ENCODE results near the gene OTUD7B. TPM values are rescaled to one million over a fixed set of nuclear protein-coding genes. Genes with fewer than 3 reads are reported as not detected.

Gene OTUD7B
- total and polyA plus RNA-seq, 2 of the 8 experiments (the other 6 are each of a cell fraction or from before 2014, with no cell fraction given) = 4.2 to 21.5 TPM

GRCh38 chr1:149915429-149916192, 94.9 kb downstream of the OTUD7B start:
- H4K91ac ChIP-seq (replicated peaks; ENCODE audit: insufficient read length, low read length) = no peak overlapping the region
- H3K23ac ChIP-seq (ENCODE audit: insufficient read length) = no peak overlapping the region
- H2AFZ ChIP-seq (ENCODE audit: low read length) = no peak overlapping the region
- H3K27me3 ChIP-seq (replicated peaks in 1 of 4; ENCODE audit: control insufficient read depth in 3 of 4, extremely low read depth in 1 of 4, insufficient read depth in 3 of 4, low read length in 3 of 4) = no peaks in the 10 kb centered on the region
- H3K23me2 ChIP-seq (ENCODE audit: low read depth, low read length) = peaks cover 10% of the 10 kb centered on the region; the same call in 1 of the 2 replicates
- H2BK5ac ChIP-seq (ENCODE audit: low read depth, low read length) = peak overlapping the region; percentile 52; the same call in 1 of the 2 replicates
- H2AK5ac ChIP-seq (ENCODE audit: low read depth, low read length) = no peak overlapping the region
- FAIRE-seq (no peak), DNase-seq (ENCODE audit: low read depth in 1 of 2, low spot score in 2 of 2) (no peak)
- no peak overlapping the region for H4K8ac ChIP-seq (ENCODE audit: extremely low read depth, insufficient read depth, low read length)
- H3K14ac ChIP-seq (ENCODE audit: insufficient read length) = no peak overlapping the region
- H3K36me3 ChIP-seq (ENCODE audit: control insufficient read depth in 2 of 4, insufficient read depth in 4 of 4, low read length in 3 of 4) = peaks cover 3 to 19% (median 6%) of the 10 kb centered on the region in 4 experiments; a peak in 5 of 8 replicates
- H2BK12ac ChIP-seq (ENCODE audit: low read depth, low read length) = peak overlapping the region; percentile 60; the same call in 1 of the 2 replicates
- no peak for TF ChIP-seq ATF3 (IDR thresholded peaks at IDR 0.05; ENCODE audit: insufficient read depth, low read depth, low read length)
- TF ChIP-seq POLR2A (IDR thresholded peaks at IDR 0.05; ENCODE audit: control extremely low read depth in 1 of 2, low read depth in 2 of 2, low read length in 2 of 2) = no peak
- no peak for TF ChIP-seq RFX5 (IDR thresholded peaks at IDR 0.05; ENCODE audit: borderline replicate concordance, low read depth, low read length)
- no peak for TF ChIP-seq SUZ12 (IDR thresholded peaks at IDR 0.05; ENCODE audit: low read length)
- TF ChIP-seq POU5F1 (IDR thresholded peaks at IDR 0.05; ENCODE audit: low read depth, low read length) = no peak
- no peak for TF ChIP-seq CTBP2 (IDR thresholded peaks at IDR 0.05; ENCODE audit: borderline replicate concordance, insufficient read depth, insufficient read length, low read length)
- H3K9me3 ChIP-seq (ENCODE audit: insufficient read depth in 2 of 2, low read depth in 1 of 2, low read length in 1 of 2) = no peaks in the 10 kb centered on the region
- peak overlapping the region in 1 of 4 experiments; percentile 42; a peak in 1 of 7 replicates for H3K9ac ChIP-seq (replicated peaks in 1 of 4; ENCODE audit: extremely low read depth in 1 of 4, low read depth in 3 of 4, low read length in 3 of 4)
- peaks cover 0 to 2% of the 10 kb centered on the region in 2 experiments for H4K20me1 ChIP-seq (replicated peaks in 1 of 2; ENCODE audit: control insufficient read depth in 1 of 2, insufficient read depth in 2 of 2, low read length in 2 of 2)
- ChIA-PET CTCF (ENCODE audit: partially characterized antibody) (interaction anchor here (0.6 to 1.8 kb wide), 8 partner anchors 8 to 254 kb away, joined by 3 to 10 read pairs (median 4); partner anchors contain the start of gene MTMR11), POLR2A (ENCODE audit: partially characterized antibody) (interaction anchor here (0.7 to 3.8 kb wide), 8 partner anchors 8 to 29 kb away, joined by 4 to 30 read pairs (median 6); partner anchors contain the start of genes BOLA1 and MTMR11)
- peak overlapping the region in 3 of 4 experiments; percentile 91 to 99 (median 94); a peak in 4 of 8 replicates for H3K4me3 ChIP-seq (ENCODE audit: extremely low read depth in 1 of 4, insufficient read depth in 2 of 4, low read depth in 3 of 4, low read length in 4 of 4)
- no peak overlapping the region for H3K27ac ChIP-seq (ENCODE audit: low read depth, low read length)
- no peak overlapping the region for H2BK15ac ChIP-seq (ENCODE audit: low read length)
- peak overlapping the region; percentile 94 to 98 for H3K4me2 ChIP-seq (ENCODE audit: insufficient read depth in 1 of 2, low read depth in 2 of 2, low read length in 2 of 2)
- peaks cover 0 to 12% of the 10 kb centered on the region in 2 experiments; a peak in 2 of 4 replicates for H3K79me2 ChIP-seq (ENCODE audit: control insufficient read depth in 1 of 2, insufficient read depth in 2 of 2, low read length in 2 of 2)
- peak overlapping the region; percentile 16 for H3K4ac ChIP-seq (replicated peaks; ENCODE audit: insufficient read length, low read depth, low read length)
- H2BK120ac ChIP-seq (replicated peaks; ENCODE audit: low read depth, low read length) = no peak overlapping the region
- WGBS, 2 experiments (ENCODE audit: extremely low coverage in 1 of 2, insufficient coverage in 1 of 2, insufficient read length in 1 of 2, insufficient replicate concordance in 2 of 2, low coverage in 1 of 2, low lambda C conversion rate in 2 of 2, missing lambda C conversion rate in 1 of 2) = 81% methylated on average over 11 of the region's 11 CpGs; no CpG with 5 or more reads in 1 of the 2 experiments
- H3K79me1 ChIP-seq (ENCODE audit: low read depth, low read length) = peaks cover 15% of the 10 kb centered on the region
- no peak overlapping the region for H3K56ac ChIP-seq (replicated peaks; ENCODE audit: insufficient read length, low read depth, low read length)
- no peak overlapping the region for H4K5ac ChIP-seq (ENCODE audit: insufficient read length, low read depth, low read length)
- H3K4me1 ChIP-seq (replicated peaks in 1 of 4; ENCODE audit: control insufficient read depth in 3 of 4, insufficient read depth in 4 of 4, low read length in 3 of 4) = peaks cover 4 to 19% (median 11%) of the 10 kb centered on the region in 4 experiments
- no peak overlapping the region for H3K18ac ChIP-seq (ENCODE audit: extremely low read depth, low read length)
- 0 out of 2 replicates have a peak overlapping the region, but pooled peaks have one; percentile 21 for H2BK20ac ChIP-seq (ENCODE audit: low read length)

Measured in H1 (cell line).